Measurements from ENCODE around the gene FGF12. TPM values are rescaled to one million over a fixed set of nuclear protein-coding genes. Genes with fewer than 3 reads are reported as not detected.

FGF12 gene
- total RNA-seq, 1 experiment from 2014 or later: 0.07 TPM

DNA sequence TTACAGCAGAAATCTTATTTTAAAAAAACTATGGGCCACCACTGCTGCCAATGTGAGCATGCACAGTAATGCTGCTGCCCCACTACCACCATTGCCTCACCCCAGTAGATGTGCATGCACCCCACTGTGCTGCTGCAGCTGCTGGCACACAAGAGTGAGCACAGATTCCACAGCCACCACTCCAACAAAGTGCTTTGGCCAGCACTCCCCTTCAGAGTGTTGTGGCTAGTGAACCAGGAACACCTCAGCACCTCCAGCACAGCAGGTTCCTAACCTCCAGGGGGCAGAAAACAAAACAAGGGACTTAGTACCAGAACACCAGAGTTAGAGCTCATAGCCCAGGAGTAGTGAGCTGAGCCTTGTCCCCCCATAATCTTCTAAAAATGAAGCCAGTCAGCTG is 636.8 kb downstream of the FGF12 start (continued):
- TF ChIP-seq, protein P1, sequence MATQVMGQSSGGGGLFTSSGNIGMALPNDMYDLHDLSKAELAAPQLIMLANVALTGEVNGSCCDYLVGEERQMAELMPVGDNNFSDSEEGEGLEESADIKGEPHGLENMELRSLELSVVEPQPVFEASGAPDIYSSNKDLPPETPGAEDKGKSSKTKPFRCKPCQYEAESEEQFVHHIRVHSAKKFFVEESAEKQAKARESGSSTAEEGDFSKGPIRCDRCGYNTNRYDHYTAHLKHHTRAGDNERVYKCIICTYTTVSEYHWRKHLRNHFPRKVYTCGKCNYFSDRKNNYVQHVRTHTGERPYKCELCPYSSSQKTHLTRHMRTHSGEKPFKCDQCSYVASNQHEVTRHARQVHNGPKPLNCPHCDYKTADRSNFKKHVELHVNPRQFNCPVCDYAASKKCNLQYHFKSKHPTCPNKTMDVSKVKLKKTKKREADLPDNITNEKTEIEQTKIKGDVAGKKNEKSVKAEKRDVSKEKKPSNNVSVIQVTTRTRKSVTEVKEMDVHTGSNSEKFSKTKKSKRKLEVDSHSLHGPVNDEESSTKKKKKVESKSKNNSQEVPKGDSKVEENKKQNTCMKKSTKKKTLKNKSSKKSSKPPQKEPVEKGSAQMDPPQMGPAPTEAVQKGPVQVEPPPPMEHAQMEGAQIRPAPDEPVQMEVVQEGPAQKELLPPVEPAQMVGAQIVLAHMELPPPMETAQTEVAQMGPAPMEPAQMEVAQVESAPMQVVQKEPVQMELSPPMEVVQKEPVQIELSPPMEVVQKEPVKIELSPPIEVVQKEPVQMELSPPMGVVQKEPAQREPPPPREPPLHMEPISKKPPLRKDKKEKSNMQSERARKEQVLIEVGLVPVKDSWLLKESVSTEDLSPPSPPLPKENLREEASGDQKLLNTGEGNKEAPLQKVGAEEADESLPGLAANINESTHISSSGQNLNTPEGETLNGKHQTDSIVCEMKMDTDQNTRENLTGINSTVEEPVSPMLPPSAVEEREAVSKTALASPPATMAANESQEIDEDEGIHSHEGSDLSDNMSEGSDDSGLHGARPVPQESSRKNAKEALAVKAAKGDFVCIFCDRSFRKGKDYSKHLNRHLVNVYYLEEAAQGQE (IDR thresholded peaks at IDR 0.05; ENCODE audit: low read depth): no peak

Other genes with a start within 250 kb of the FGF12 start
- gene MB21D2, start 190.3 kb upstream of the FGF12 start, total RNA-seq (2021; ENCODE audit: unreplicated experiment): 2.8 TPM